HG03064 (cell line): ENCODE results near the gene TMC4.

Experiments
- ATAC-seq: cut with Tn5 transposase; IDR thresholded peaks from one replicate; pipeline ENCODE4 v1.9.1; 2021; ENCODE audit warnings: low read depth; ENCODE audit not compliant: unreplicated experiment

Gene TMC4

DNA sequence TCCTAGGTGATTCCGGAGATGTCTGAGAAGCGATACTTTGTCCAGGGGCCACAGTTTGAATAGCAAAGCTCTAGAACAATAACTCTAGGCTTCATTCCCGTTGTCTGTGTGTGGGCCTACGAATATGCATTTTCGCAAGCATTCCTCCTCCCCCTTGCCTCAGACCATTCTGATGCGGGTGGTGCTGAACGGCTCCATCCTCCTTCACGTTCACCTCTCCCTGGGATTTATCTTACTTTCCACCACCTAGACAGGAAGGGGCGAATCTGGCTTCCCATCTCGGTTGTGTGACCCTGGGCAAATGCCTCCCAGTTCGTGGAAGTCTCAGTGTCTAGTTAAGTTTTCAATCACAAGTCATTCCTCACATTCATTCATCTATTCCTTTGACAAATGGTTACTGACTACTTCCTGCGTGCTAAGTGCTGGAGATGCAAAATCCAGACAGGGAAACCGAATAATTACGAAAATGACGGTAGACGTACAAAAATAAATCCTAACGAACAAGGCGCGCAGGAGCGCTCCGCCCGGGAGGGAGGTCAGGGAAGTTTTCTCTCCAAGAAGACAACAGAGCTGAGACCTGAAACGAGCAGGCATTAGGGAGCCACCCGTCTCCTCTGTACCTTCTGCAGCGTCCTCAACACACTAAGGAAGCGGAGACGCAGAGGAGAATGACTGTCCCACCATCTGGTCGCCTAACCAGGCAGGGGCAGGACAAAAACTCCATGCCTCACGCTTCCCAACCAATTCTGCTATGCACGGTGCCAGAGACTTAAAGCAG is 36.7 kb downstream of the TMC4 start:
- no peak for ATAC-seq

DNA sequence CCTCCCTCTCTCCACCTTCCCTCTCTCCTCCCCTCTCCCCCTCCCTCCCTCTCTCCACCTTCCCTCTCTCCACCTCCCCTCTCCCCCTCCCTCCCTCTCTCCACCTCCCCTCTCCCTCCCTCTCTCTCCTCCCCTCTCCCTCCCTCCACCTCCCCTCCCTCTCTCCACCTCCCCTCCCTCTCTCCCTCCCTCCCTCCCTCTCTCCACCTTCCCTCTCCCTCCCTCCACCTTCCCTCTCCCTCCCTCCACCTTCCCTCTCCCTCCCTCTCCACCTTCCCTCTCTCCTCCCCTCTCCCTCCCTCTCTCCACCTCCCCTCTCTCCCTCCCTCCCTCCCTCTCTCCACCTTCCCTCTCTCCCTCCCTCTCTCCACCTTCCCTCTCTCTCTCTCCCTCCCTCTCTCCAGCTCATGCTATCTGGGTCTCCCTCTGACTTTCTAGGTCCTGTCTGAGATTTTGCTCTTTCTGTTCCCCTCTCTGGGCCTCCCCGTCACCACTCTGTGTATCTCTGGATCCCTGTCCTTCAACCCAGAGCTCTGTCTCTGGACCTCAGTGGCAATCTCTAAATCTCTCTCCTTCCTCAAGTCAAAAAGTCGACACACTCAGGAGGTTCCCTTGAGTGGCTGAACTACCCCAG is 38.9 kb downstream of the TMC4 start:
- ATAC-seq: no peak

DNA sequence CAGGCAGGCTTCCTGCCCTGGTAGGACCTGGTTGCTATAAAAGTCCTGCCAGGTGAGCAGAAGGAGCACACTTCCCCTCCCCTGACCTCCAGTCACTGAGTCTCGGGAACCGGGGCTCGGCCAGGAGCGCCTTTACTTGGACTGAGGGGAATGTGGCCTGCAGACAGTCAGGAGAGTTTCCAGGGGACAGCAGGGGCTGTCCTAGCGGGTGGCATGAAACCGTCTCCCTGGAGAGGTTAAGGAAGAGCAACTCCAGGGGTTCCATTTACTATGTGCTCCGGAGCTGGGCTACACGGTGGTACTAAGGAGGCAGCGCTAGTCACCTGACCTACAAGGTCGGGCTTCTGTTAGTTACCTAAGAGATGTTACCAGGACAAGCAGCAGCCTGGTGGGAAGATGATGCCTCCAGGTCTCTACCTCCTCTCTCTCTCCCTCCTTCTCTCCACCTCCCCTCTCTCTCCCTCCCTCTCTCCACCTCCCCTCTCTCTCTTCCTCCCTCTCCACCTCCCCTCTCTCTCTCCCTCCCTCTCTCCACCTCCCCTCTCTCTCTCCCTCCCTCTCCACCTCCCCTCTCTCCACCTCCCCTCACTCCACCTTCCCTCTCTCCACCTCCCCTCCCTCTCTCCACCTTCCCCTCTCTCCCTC is 39.5 kb downstream of the TMC4 start:
- ATAC-seq: no peak

GRCh38 chr19:54129617-54129996 is 43.4 kb downstream of the TMC4 start:
- no peak for ATAC-seq

DNA sequence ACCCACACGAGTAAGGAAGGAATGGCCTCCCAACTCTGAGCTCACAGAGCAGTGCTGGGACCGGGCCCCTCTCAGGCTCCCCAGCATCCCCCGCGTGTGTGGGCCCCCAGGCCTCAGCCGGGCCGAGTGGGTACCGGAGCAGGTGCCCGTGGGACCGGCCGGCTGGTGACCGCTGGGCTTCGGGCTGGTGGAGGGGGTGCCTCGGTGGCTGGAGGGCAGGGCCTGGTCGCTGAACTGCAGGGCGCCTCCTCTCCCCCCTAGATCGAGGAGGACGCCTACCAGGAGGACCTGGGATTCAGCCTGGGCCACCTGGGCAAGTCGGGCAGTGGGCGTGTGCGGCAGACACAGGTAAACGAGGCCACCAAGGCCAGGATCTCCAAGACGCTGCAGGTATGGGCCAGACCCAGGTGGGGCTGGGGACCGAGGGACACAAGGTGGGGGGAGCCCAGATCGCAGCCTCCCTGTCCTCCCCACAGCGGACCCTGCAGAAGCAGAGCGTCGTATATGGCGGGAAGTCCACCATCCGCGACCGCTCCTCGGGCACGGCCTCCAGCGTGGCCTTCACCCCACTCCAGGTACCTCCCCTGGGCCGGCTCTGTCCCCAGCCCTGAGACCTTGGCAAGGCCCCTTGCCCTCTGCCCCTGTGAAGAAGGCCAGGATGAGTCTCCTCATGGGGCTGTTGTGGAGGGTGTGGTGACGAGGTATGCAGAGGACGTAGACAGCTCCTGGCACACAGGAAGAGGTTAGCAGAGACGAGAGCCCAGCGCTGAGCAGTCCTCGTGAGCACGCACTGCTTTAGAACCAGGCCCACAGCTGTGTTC is 44.0 kb downstream of the TMC4 start:
- ATAC-seq: no peak

DNA sequence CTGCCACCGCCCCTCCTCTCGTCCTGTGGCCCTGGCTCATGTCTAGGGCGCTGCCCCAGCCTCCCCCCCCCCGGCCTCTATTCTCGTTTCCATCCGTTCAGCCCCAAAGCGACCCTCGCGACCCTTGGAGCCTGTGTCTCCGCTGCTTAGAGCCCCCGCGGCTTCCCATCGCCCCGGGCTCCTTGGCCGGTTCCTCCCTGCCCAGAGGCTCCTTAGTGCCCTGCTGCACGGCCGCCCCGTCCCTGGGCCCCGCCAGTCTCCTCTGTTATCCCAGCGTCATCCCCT is 44.6 kb downstream of the TMC4 start:
- no peak for ATAC-seq

DNA sequence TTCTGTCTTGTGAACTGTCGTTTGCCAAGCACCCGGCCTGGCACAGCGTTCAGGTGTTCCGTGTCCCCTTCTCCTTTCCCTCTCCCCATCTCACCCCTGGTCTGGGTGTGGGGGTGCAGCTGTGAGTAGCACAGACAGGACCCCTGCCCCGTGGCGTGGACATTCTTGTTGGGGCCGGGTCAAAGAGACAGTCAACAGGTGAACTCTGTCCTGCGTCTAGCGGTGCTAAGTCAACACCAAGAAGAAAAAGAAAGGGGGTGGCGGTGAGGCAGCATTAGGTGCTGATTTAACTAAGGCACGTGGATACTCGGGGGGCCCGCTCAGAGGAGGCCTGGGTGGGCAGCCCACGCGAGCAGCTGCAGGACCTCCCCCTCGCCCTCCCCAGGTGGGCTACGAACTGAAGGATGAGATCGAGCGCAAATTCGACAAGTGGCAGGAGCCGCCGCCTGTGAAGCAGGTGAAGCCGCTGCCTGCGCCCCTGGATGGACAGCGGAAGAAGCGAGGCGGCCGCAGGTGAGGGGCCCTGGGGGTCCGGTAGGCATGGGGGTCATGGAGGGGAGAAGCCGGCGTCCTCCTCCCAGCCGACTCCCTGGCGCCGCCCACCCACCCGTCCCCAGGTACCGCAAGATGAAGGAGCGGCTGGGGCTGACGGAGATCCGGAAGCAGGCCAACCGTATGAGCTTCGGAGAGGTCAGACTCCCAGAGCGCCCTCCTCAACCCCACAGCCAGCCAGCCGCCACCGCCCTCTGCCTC is 45.1 kb downstream of the TMC4 start:
- no peak for ATAC-seq

DNA sequence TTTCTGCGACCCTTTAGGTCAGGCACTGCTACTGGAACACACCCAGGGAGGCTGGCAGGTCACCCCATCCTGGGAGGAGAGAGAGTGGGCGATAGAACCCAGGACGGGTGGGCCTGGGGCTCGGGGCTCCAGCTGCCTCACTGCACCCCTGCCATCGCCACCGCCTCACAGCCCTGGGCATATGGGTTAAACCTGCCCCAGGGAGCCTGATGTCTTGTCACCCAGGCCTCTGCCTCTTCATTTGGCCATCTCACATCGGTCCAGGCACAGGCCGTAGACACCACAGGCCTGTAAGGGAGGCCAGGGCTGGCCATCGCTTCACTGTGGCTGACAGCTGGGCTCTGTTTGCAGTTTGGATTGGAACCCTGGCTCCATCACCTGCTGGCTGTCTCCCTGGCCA is 47.2 kb downstream of the TMC4 start:
- ATAC-seq: no peak

- no peak for ATAC-seq
These were observed 48.6 kb downstream of the TMC4 start for GRCh38 chr19:54124393-54124792.

DNA sequence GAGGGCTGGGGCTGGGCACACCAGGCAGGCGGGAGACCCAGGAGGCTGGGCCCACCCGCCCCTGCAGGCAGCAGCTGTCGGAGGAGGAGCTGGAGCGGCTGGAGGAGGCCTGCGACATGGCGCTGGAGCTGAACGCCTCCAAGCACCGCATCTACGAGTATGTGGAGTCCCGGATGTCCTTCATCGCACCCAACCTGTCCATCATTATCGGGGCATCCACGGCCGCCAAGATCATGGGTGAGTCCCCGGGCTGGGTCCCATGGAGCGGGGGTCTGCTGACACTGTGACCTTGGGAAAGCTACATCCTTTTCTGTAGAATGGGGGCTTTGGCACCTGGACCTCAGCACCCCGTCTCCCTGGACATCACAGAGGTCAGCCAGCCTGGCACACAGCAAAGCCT is 49.3 kb downstream of the TMC4 start:
- ATAC-seq: no peak

DNA sequence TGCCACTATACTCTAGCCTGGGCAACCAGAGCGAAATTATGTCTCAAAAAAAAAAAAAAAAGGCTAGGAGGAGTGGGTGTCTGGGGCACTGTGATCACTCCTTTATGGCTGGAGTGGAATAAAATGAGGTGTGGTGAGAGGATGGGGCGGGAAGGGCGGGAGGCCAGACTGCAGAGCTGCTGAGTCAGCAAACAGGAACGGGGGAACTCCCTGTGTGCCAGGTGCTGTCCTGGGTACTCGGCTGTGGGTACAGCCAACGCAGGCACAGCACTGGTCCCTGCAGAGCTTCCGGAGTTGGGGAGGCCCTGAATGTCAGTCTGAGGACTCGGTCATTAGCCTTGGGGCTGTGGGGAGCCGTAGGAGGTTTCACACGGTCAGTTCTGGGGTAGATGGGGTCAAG is 51.7 kb downstream of the TMC4 start:
- no peak for ATAC-seq

GRCh38 chr19:54115109-54116063 is 57.6 kb downstream of the TMC4 start, which contains the start of the genes PRPF31 and TFPT:
Gene PRPF31 (plus strand): TSS chr19:54115754. CDS start chr19:54118279, 2,525 bp downstream.
Gene TFPT (minus strand): TSS chr19:54115657. CDS start chr19:54115269, 388 bp downstream.
- peak; percentile 76 for ATAC-seq

DNA sequence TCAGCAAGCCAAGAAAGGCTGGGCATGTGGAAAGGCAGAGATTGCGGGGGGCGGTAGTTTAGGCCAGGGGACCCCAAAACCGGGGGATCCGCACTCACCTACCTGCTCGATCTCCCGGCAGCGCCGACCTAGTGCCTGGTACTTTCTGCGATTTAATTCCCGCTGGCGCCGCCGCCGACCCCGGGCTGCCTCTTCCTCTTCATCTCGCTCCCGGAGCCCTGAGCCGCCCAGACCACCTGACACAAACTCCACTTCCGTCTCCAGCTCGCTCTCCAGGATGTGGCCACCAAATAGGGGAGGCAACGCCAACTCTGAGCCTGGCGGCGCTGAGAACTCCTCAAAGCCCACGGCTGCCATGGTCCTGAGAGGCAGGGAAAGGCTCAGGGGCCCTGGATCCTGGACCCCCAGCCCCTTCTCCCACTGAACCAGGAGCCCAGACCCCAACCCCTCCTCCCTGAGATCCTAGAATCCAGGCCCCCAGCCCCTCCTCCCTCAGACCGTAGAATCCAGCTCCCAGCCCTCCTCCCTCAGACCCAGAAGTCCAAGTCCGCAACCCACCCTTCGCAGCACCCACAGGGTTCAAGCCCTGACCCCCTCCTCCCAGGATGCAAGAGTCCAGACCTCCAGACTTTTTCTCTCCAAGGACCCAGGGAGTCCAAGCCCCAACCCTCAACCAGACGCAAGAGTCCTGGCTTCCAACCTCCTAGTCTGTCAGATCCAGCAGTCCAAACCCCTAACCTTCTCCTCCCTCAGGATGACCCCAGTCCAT is 58.4 kb downstream of the TMC4 start:
- peak; percentile 2 for ATAC-seq
